HG02973 (cell line): Measurements from ENCODE around the gene FREY1.

Experiments used
- ATAC-seq: cut with Tn5 transposase; IDR thresholded peaks from one replicate; pipeline ENCODE4 v1.9.1; 2021; ENCODE audit warnings: moderate library complexity; ENCODE audit not compliant: unreplicated experiment

FREY1 gene

GRCh38 chr11:45906965-45907611 lies at the start of gene FREY1:
Gene FREY1, minus strand, starts transcription at chr11:45907271. Its CDS starts 26 bp downstream, at chr11:45907245.
- ATAC-seq: no peak

- no peak for ATAC-seq
Observed at GRCh38 chr11:45949992-45950407, 42.9 kb upstream of the FREY1 start.

- no peak for ATAC-seq
Observed at GRCh38 chr11:45948356-45948755, 41.3 kb upstream of the FREY1 start.

- ATAC-seq: no peak
Observed at GRCh38 chr11:45947885-45948284, 40.8 kb upstream of the FREY1 start.

- no peak for ATAC-seq
Observed at GRCh38 chr11:45945397-45945999, 38.4 kb upstream of the FREY1 start.

- no peak for ATAC-seq
Observed at GRCh38 chr11:45942381-45942780, 35.3 kb upstream of the FREY1 start.

- no peak for ATAC-seq
Observed at GRCh38 chr11:45941285-45941684, 34.2 kb upstream of the FREY1 start.

- ATAC-seq: no peak
Observed at GRCh38 chr11:45939836-45940235, 32.8 kb upstream of the FREY1 start.

GRCh38 chr11:45937916-45938315 lies 30.8 kb upstream of the FREY1 start:
- ATAC-seq: no peak

GRCh38 chr11:45936511-45937054 lies 29.5 kb upstream of the FREY1 start:
- no peak for ATAC-seq

- ATAC-seq: no peak
Observed at GRCh38 chr11:45935349-45936064, 28.4 kb upstream of the FREY1 start.

GRCh38 chr11:45934580-45935318 lies 27.7 kb upstream of the FREY1 start:
- no peak for ATAC-seq

GRCh38 chr11:45933846-45934579 lies 26.9 kb upstream of the FREY1 start:
- ATAC-seq: no peak

- ATAC-seq: peak; percentile 27
Observed at GRCh38 chr11:45933131-45933831, 26.2 kb upstream of the FREY1 start.

GRCh38 chr11:45932217-45932616 lies 25.1 kb upstream of the FREY1 start:
- ATAC-seq: no peak

GRCh38 chr11:45931739-45932138 lies 24.7 kb upstream of the FREY1 start:
- ATAC-seq: no peak

- no peak for ATAC-seq
Observed at GRCh38 chr11:45930951-45931570, 24.0 kb upstream of the FREY1 start.

GRCh38 chr11:45930031-45930794 lies 23.1 kb upstream of the FREY1 start:
- ATAC-seq: peak; percentile 75
